CD14-positive monocyte (primary cell): ENCODE data around the gene CASTOR1. TPM values are rescaled to one million over a fixed set of nuclear protein-coding genes. Genes with fewer than 3 reads are reported as not detected.

Source experiments
- DNase-seq, 3 donors: peaks; one replicate each; pipeline ENCODE4 v3.0.0-alpha.2; 2011 to 2022
- H2AFZ ChIP-seq: 2 replicates; pipeline ENCODE4 v1.6.0; 2012; ENCODE audit warnings: mild to moderate bottlenecking, low read depth, low read length, inconsistent platforms; ENCODE audit not compliant: insufficient read depth, poor library complexity, severe bottlenecking
- H3K27ac ChIP-seq, 2 donors: 1 replicate in 1 of 2; 2 replicates in 1 of 2; pipeline ENCODE4 v1.5.1; 2012 to 2013; ENCODE audit warnings: low read length in 2 of 2, control low read depth in 1 of 2, inconsistent platforms in 1 of 2, low read depth in 1 of 2, mild to moderate bottlenecking in 1 of 2
- H3K27me3 ChIP-seq, 2 donors: one replicate each; pipeline versions ENCODE4 v1.6.0 to v1.6.1; 2011 to 2013; ENCODE audit warnings: low read length in 2 of 2; ENCODE audit not compliant: control insufficient read depth in 2 of 2, insufficient read depth in 2 of 2
- H3K36me3 ChIP-seq, 2 donors: replicated peaks in 1 of 2; 1 replicate in 1 of 2; 2 replicates in 1 of 2; pipeline versions ENCODE4 v1.5.1 to v1.6.1; 2012 to 2013; ENCODE audit warnings: low read length in 2 of 2, control low read depth in 1 of 2, inconsistent platforms in 1 of 2, mild to moderate bottlenecking in 1 of 2; ENCODE audit not compliant: insufficient read depth in 2 of 2, control insufficient read depth in 1 of 2
- H3K4me1 ChIP-seq, 2 donors: 1 replicate in 1 of 2; 2 replicates in 1 of 2; pipeline versions ENCODE4 v1.5.1 to v1.6.1; 2012 to 2013; ENCODE audit warnings: low read length in 2 of 2, control low read depth in 1 of 2, inconsistent platforms in 1 of 2, mild to moderate bottlenecking in 1 of 2, moderate library complexity in 1 of 2; ENCODE audit not compliant: insufficient read depth in 2 of 2, control insufficient read depth in 1 of 2
- H3K4me2 ChIP-seq: replicated peaks from 2 replicates; pipeline ENCODE3; 2012; ENCODE audit warnings: low read length, moderate library complexity, mild to moderate bottlenecking; ENCODE audit not compliant: poor library complexity, severe bottlenecking; ENCODE audit errors: extremely low read depth
- H3K4me3 ChIP-seq, 3 experiments: fragments of 200-600 bp in 1 of 3; sonication (generic) in 1 of 3; replicated peaks in 1 of 3; 1 replicate in 2 of 3; 2 replicates in 1 of 3; pipeline ENCODE4 v1.5.1; 2011 to 2013; ENCODE audit warnings: low read length in 3 of 3, mild to moderate bottlenecking in 3 of 3, control low read depth in 2 of 3, low read depth in 2 of 3, inconsistent platforms in 1 of 3, moderate library complexity in 1 of 3
- H3K79me2 ChIP-seq: 2 replicates; pipeline ENCODE4 v1.6.0; 2012; ENCODE audit warnings: mild to moderate bottlenecking, control low read depth, inconsistent platforms, low read length, moderate library complexity; ENCODE audit not compliant: insufficient read depth
- H3K9ac ChIP-seq: 2 replicates; pipeline ENCODE4 v1.6.0; 2017; ENCODE audit warnings: low read length, mild to moderate bottlenecking; ENCODE audit not compliant: insufficient read depth, poor library complexity, severe bottlenecking
- H3K9me3 ChIP-seq, 2 donors: replicated peaks in 1 of 2; 1 replicate in 1 of 2; 2 replicates in 1 of 2; pipeline versions ENCODE4 v1.5.1 to v1.6.1; 2012 to 2013; ENCODE audit warnings: low read length in 2 of 2, control low read depth in 1 of 2; ENCODE audit not compliant: control insufficient read depth in 1 of 2, insufficient read depth in 1 of 2
- H4K20me1 ChIP-seq: 2 replicates; pipeline ENCODE4 v1.6.0; 2012; ENCODE audit warnings: mild to moderate bottlenecking, low read length, control low read depth, moderate library complexity; ENCODE audit not compliant: insufficient read depth
- H3K27ac Mint-ChIP-seq, 7 donors: one replicate each; pipeline ENCODE4 v1.8.0; 2020; ENCODE audit warnings: mild to moderate bottlenecking in 7 of 7, mixed read lengths in 7 of 7, moderate library complexity in 6 of 7, inconsistent platforms in 2 of 7
- H3K27me3 Mint-ChIP-seq, 3 donors: one replicate each; pipeline ENCODE4 v1.8.0; 2021 to 2022; ENCODE audit warnings: low read depth in 3 of 3, mild to moderate bottlenecking in 3 of 3, mixed read lengths in 3 of 3, moderate library complexity in 3 of 3, inconsistent platforms in 1 of 3
- H3K36me3 Mint-ChIP-seq, 2 donors: one replicate each; pipeline ENCODE4 v1.8.0; 2020; ENCODE audit warnings: mixed read lengths in 2 of 2, inconsistent platforms in 1 of 2, mild to moderate bottlenecking in 1 of 2
- H3K4me1 Mint-ChIP-seq: one replicate; pipeline ENCODE4 v1.8.0; 2020; ENCODE audit warnings: mild to moderate bottlenecking, mixed read lengths
- H3K4me3 Mint-ChIP-seq, 2 donors: one replicate each; pipeline ENCODE4 v1.8.0; 2020; ENCODE audit warnings: mild to moderate bottlenecking in 2 of 2, mixed read lengths in 2 of 2, moderate library complexity in 1 of 2
- H3K9me3 Mint-ChIP-seq, 7 donors: one replicate each; pipeline ENCODE4 v1.8.0; 2020 to 2022; ENCODE audit warnings: mixed read lengths in 7 of 7, mild to moderate bottlenecking in 6 of 7, moderate library complexity in 6 of 7, inconsistent platforms in 2 of 7
- WGBS: methylation state at CpG from one replicate; pipeline ENCODE4 v1.1.5; 2013; ENCODE audit warnings: missing lambda C conversion rate; ENCODE audit not compliant: insufficient coverage; 5-methylcytosine and 5-hydroxymethylcytosine counted together
- intact Hi-C, 2 donors: fragments of 100-400 bp; cut with micrococcal nuclease; formaldehyde crosslinking; loops; one replicate each; pipeline versions ENCODE4 v1.15.0 to v1.15.1; 2023
- polyA plus RNA-seq, 3 donors: library from polyadenylated mRNA; depleted of rRNA in 1 of 3; unstranded in 2 of 3; stranded (reverse) in 1 of 3; fragments of 300-500 nt in 2 of 3; fragments of >200 nt in 1 of 3; fragmentation: Illumina TruSeq in 2 of 3; gene quantifications; 1 replicate in 2 of 3; 2 replicates in 1 of 3; pipeline ENCODE4 v1.2.3, GENCODE V29; 2012 to 2021
- TF ChIP-seq, protein P1 (sequence below): fragments of 200-600 bp; IDR thresholded peaks from one replicate; pipeline ENCODE4 v1.8.0; 2022; ENCODE audit warnings: antibody characterized with exemption, mild to moderate bottlenecking

The CASTOR1 gene
- polyA plus RNA-seq, 3 donors: 6.4 to 15.5 (median 6.5) TPM

DNA sequence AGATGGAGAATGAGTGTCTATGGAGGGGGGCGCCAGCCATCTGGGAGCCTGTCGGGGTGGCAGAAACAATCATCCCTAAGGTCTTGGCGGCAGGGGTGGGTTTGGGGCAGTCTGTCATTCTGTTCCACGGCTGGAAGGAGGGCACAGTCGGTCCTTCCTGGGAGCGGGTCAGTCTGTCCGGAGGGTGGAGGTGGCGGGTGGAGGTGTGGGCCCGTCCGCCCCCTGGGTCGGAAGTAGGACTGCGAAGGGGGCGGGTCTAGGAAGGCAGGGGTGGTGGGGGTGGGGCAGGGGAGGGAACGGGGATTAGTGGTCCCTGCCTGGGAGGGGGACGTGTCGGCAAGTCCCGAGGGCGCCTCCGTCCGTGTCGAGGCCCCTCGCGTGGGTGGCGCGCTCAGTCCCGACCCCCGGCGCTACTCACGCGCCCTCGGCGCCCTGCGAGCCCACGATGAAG, 37.0 kb upstream of the CASTOR1 start:
- Histone ChIP-seq H2AFZ (peak overlapping the region; percentile 67), H3K79me2 (peaks cover 46% of the 10 kb centered on the region), H3K9ac (peak overlapping the region; percentile 70), H3K36me3 (peaks cover 4 to 21% of the 10 kb centered on the region in 2 donors), H4K20me1 (peaks cover 7% of the 10 kb centered on the region), H3K27ac (peak overlapping the region in 1 of 2 donors; percentile 64), H3K4me3 (peak overlapping the region; percentile 60 to 88 (median 86)), H3K4me1 (peaks cover 36 to 53% of the 10 kb centered on the region in 2 donors), H3K9me3 (no peaks in the 10 kb centered on the region), H3K4me2 (peak overlapping the region; percentile 79), H3K27me3 (no peaks in the 10 kb centered on the region)
- TF ChIP-seq, protein P1, sequence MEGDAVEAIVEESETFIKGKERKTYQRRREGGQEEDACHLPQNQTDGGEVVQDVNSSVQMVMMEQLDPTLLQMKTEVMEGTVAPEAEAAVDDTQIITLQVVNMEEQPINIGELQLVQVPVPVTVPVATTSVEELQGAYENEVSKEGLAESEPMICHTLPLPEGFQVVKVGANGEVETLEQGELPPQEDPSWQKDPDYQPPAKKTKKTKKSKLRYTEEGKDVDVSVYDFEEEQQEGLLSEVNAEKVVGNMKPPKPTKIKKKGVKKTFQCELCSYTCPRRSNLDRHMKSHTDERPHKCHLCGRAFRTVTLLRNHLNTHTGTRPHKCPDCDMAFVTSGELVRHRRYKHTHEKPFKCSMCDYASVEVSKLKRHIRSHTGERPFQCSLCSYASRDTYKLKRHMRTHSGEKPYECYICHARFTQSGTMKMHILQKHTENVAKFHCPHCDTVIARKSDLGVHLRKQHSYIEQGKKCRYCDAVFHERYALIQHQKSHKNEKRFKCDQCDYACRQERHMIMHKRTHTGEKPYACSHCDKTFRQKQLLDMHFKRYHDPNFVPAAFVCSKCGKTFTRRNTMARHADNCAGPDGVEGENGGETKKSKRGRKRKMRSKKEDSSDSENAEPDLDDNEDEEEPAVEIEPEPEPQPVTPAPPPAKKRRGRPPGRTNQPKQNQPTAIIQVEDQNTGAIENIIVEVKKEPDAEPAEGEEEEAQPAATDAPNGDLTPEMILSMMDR: no peak
- H3K4me1 Mint-ChIP-seq: peaks cover 52% of the 10 kb centered on the region
- WGBS: 0% methylated on average over 29 of the region's 34 CpGs
- peaks cover 22 to 34% of the 10 kb centered on the region in 2 donors for H3K36me3 Mint-ChIP-seq
- no peaks in the 10 kb centered on the region for H3K9me3 Mint-ChIP-seq
- DNase-seq: no peak
- peak overlapping the region; percentile 88 to 91 for H3K4me3 Mint-ChIP-seq
- no peaks in the 10 kb centered on the region for H3K27me3 Mint-ChIP-seq
- H3K27ac Mint-ChIP-seq: peak overlapping the region; percentile 35 to 90 (median 68)
- intact Hi-C loops: loop anchor here (5.0 kb wide), 2 partner anchors 34 to 39 kb away; partner anchors contain the start of gene CASTOR1 (in 1 of the 2)

DNA sequence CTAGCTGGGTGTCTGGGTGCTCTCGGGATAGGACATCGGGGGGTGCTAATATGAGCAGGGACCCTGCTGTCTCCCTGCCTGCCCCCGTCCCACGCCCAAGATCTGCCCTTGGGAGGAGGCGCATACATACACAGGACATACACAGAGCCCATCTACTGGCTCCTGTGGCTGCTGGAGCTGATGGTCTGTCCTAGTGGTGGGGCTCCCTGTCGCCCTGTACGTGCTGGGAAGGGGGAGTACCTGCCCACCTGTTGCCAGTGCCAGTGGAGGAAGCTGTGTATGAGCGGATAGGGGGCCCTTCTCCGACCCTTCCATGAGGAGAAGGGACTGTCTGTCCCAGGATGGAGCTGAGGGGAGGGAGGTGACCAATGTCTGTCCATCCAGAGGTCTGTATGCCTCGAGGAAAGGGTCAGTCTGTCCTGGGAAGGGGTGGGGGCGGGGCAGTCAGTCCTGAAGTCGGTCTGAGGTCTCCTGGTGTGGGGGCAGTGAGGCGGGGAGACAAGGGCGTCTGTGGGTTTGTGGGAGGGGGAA, 36.5 kb upstream of the CASTOR1 start:
- TF ChIP-seq, protein P1: no peak
- Histone ChIP-seq H3K4me3 (peak overlapping the region; percentile 60 to 88 (median 86)), H3K27me3 (no peaks in the 10 kb centered on the region)

More for the DNA sequence above, 36.5 kb upstream of the CASTOR1 start:
- Histone ChIP-seq H2AFZ (no peak overlapping the region), H3K9me3 (no peaks in the 10 kb centered on the region), H3K4me2 (peak overlapping the region; percentile 79), H3K9ac (peak overlapping the region; percentile 70), H4K20me1 (peaks cover 7% of the 10 kb centered on the region), H3K36me3 (peaks cover 7 to 22% of the 10 kb centered on the region in 2 donors), H3K4me1 (peaks cover 39 to 58% of the 10 kb centered on the region in 2 donors), H3K27ac (peak overlapping the region in 1 of 2 donors; percentile 64), H3K79me2 (peaks cover 51% of the 10 kb centered on the region)
- H3K4me3 Mint-ChIP-seq: peak overlapping the region; percentile 88 to 91
- H3K27me3 Mint-ChIP-seq: no peaks in the 10 kb centered on the region
- H3K27ac Mint-ChIP-seq: peak overlapping the region; percentile 35 to 90 (median 78)
- no peak for DNase-seq
- H3K4me1 Mint-ChIP-seq: peaks cover 57% of the 10 kb centered on the region
- intact Hi-C loops: loop anchor here (2.0 to 5.0 kb wide), 3 partner anchors 15 to 38 kb away; partner anchors contain the start of gene CASTOR1 (in 1 of the 2)
- no peaks in the 10 kb centered on the region for H3K9me3 Mint-ChIP-seq
- WGBS: 46% methylated on average over 10 of the region's 14 CpGs
- H3K36me3 Mint-ChIP-seq: peaks cover 25 to 37% of the 10 kb centered on the region in 2 donors
